HG03457 (cell line): ENCODE measurements around the gene THAP8.

Experiments used
- ATAC-seq: cut with Tn5 transposase; IDR thresholded peaks from one replicate; pipeline ENCODE4 v1.9.1; 2021; ENCODE audit warnings: moderate number of reproducible peaks; ENCODE audit not compliant: unreplicated experiment

THAP8 gene

GRCh38 chr19:36031308-36031707, 22.8 kb downstream of the THAP8 start:
- ATAC-seq, result no peak

GRCh38 chr19:36030264-36031148, 23.6 kb downstream of the THAP8 start:
- ATAC-seq, result no peak

GRCh38 chr19:36028313-36029041, 25.6 kb downstream of the THAP8 start:
- ATAC-seq, result no peak

- ATAC-seq, result no peak
Measured at GRCh38 chr19:36027696-36028095, 26.4 kb downstream of the THAP8 start.

- no peak for ATAC-seq
Measured at GRCh38 chr19:36026091-36026876, 27.8 kb downstream of the THAP8 start.

- ATAC-seq, result no peak
Measured at GRCh38 chr19:36025541-36025940, 28.5 kb downstream of the THAP8 start.

- no peak for ATAC-seq
Measured at GRCh38 chr19:36023432-36023831, 30.7 kb downstream of the THAP8 start.

GRCh38 chr19:36019061-36019670, 34.9 kb downstream of the THAP8 start:
- ATAC-seq, result no peak

- ATAC-seq, result peak; percentile 89
Measured at GRCh38 chr19:36014012-36014924, 39.8 kb downstream of the THAP8 start, which contains the start of gene ALKBH6. TSS of gene ALKBH6 (minus strand) at chr19:36014213. CDS start at chr19:36013397, 816 bp downstream.

- ATAC-seq, result no peak
Measured at GRCh38 chr19:36013280-36014011, 40.6 kb downstream of the THAP8 start.

- ATAC-seq, result no peak
Measured at GRCh38 chr19:36010402-36010801, 43.7 kb downstream of the THAP8 start.

- ATAC-seq, result no peak
Measured at GRCh38 chr19:36009633-36010379, 44.3 kb downstream of the THAP8 start.

- no peak for ATAC-seq
Measured at GRCh38 chr19:36009220-36009619, 44.9 kb downstream of the THAP8 start.

- no peak for ATAC-seq
Measured at GRCh38 chr19:36008336-36008978, 45.6 kb downstream of the THAP8 start, which contains the start of gene SYNE4. TSS of gene SYNE4 (minus strand) at chr19:36008813. CDS start at chr19:36008681, 132 bp downstream.

- ATAC-seq, result no peak
Measured at GRCh38 chr19:36006955-36007354, 47.1 kb downstream of the THAP8 start.

- ATAC-seq, result no peak
Measured at GRCh38 chr19:36003284-36003683, 50.8 kb downstream of the THAP8 start.

GRCh38 chr19:36001605-36002004, 52.5 kb downstream of the THAP8 start:
- ATAC-seq, result no peak

- ATAC-seq, result no peak
Measured at GRCh38 chr19:35996777-35997176, 57.3 kb downstream of the THAP8 start.
